PC-3 (cell line): ENCODE data around the gene TIMP3. TPM values are rescaled to one million over a fixed set of nuclear protein-coding genes. Genes with fewer than 3 reads are reported as not detected.

Experiments used
- ATAC-seq: fragments of 200-7000 bp; cut with Tn5 transposase; 2 replicates; pipeline ENCODE4 v1.9.1; 2020; ENCODE audit warnings: mild to moderate bottlenecking, moderate library complexity
- BruUV-seq: library from RNA; stranded (reverse); fragments of 400-500 nt; replicated peaks from 2 replicates; lab custom pipeline; 2021; lab: Mats Ljungman, UMichigan
- CTCF ChIA-PET: fragments of 300-600 bp; sonication (Branson Sonifier 250); formaldehyde crosslinking; loops from one replicate; lab custom pipeline; 2022; ENCODE audit warnings: antibody characterized with exemption; lab: Charles Lee
- POLR2A ChIA-PET: fragments of 300-600 bp; sonication (Branson Sonifier 250); formaldehyde crosslinking; loops from one replicate; lab custom pipeline; 2022; ENCODE audit warnings: antibody characterized with exemption; ENCODE audit not compliant: unreplicated experiment; lab: Charles Lee
- DNase-seq: peaks from one replicate; pipeline ENCODE4 v3.0.0-alpha.2; 2015
- H2AFZ ChIP-seq: fragments of 300-600 bp; sonication (generic); 2 replicates; pipeline ENCODE4 v1.6.0; 2016; ENCODE audit warnings: antibody characterized with exemption, low read length
- H3F3A ChIP-seq: fragments of 300-600 bp; sonication (generic); one replicate; pipeline ENCODE4 v1.6.0; 2017; ENCODE audit warnings: antibody characterized with exemption, low read length, control low read depth, mild to moderate bottlenecking; ENCODE audit not compliant: unreplicated experiment
- H3K27ac ChIP-seq: fragments of 300-600 bp; sonication (generic); 2 replicates; pipeline ENCODE4 v1.5.1; 2016; ENCODE audit warnings: mild to moderate bottlenecking, low read length
- H3K27me3 ChIP-seq: fragments of 300-600 bp; sonication (generic); 2 replicates; pipeline ENCODE4 v1.6.1; 2016; ENCODE audit warnings: low read length, mixed read lengths
- H3K36me3 ChIP-seq: fragments of 300-600 bp; sonication (generic); 2 replicates; pipeline ENCODE4 v1.6.1; 2016; ENCODE audit warnings: low read depth, mixed run types, low read length, mixed read lengths
- H3K4me1 ChIP-seq: fragments of 300-600 bp; sonication (generic); 2 replicates; pipeline ENCODE4 v1.5.1; 2016; ENCODE audit warnings: low read length; ENCODE audit not compliant: insufficient read depth
- H3K4me2 ChIP-seq: fragments of 300-600 bp; sonication (generic); 2 replicates; pipeline ENCODE4 v1.6.0; 2016; ENCODE audit warnings: low read length
- H3K4me3 ChIP-seq: fragments of 300-600 bp; sonication (generic); 2 replicates; pipeline ENCODE4 v1.5.1; 2016; ENCODE audit warnings: mild to moderate bottlenecking, low read length, mixed read lengths
- H3K79me2 ChIP-seq: fragments of 300-600 bp; sonication (generic); 2 replicates; pipeline ENCODE4 v1.6.1; 2017; ENCODE audit warnings: low read length, mixed read lengths
- H3K9ac ChIP-seq: fragments of 300-600 bp; sonication (generic); 2 replicates; pipeline ENCODE4 v1.6.0; 2016; ENCODE audit warnings: mild to moderate bottlenecking, low read length
- H3K9me2 ChIP-seq: fragments of 300-600 bp; sonication (generic); replicated peaks from 2 replicates; pipeline ENCODE4 v1.6.1; 2016; ENCODE audit warnings: mixed run types, low read length, mixed read lengths
- H3K9me3 ChIP-seq: fragments of 300-600 bp; sonication (generic); 2 replicates; pipeline ENCODE4 v1.6.1; 2016; ENCODE audit warnings: low read length, mixed read lengths
- H4K20me1 ChIP-seq: fragments of 300-600 bp; sonication (generic); 2 replicates; pipeline ENCODE4 v1.6.1; 2016; ENCODE audit warnings: low read length, mixed read lengths
- EZH2 ChIP-seq: fragments of 300-600 bp; sonication (generic); IDR thresholded peaks from one replicate; pipeline ENCODE4 v1.6.1; 2017; ENCODE audit warnings: antibody characterized with exemption, mild to moderate bottlenecking, low read length; ENCODE audit not compliant: unreplicated experiment
- EZH2phosphoT487 ChIP-seq: fragments of 300-600 bp; sonication (generic); IDR thresholded peaks from 2 replicates; pipeline ENCODE4 v1.6.1; 2018; ENCODE audit warnings: mild to moderate bottlenecking, antibody characterized with exemption, low read length, borderline replicate concordance
- intact Hi-C: fragments of 100-400 bp; cut with micrococcal nuclease; formaldehyde crosslinking; loops from 2 replicates; pipeline ENCODE4 v1.9.0; 2023
- total RNA-seq: library from RNA; depleted of rRNA; stranded (reverse); fragments of >200 nt; gene quantifications from 2 replicates; pipeline ENCODE4 v1.2.3, GENCODE V29; 2014
- TF ChIP-seq, protein P1 (sequence below): fragments of 300-600 bp; sonication (generic); conservative IDR thresholded peaks from 2 replicates; pipeline ENCODE4 v1.5.1; 2017; ENCODE audit warnings: antibody characterized with exemption, low read depth, mild to moderate bottlenecking, low read length

The TIMP3 gene
- total RNA-seq, 1 experiment from 2014 or later, result not detected

DNA sequence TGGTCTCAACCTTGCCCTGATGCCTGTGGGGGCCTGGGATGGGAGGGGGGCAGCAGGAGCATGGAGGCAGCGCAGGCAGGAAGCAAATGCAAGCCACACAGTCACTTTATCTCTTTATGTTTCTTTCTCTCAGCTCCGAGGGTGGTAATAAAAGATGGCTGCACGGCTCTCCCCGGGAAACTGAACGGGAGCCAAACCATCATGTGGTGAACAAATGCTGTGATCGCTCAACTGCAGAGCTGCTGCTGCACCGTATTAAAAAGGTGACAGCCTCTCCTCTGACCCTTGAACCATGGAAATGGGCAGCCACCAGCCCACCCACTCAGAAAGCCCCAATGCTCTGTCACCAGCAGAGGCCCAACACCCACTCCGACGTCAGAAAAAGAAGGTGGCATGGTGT lies 110.0 kb downstream of the TIMP3 start:
- no peaks in the 10 kb centered on the region for H4K20me1 ChIP-seq
- CTCF ChIA-PET, result no interaction called here
- BruUV-seq, result no TSS peak

More for the DNA sequence above, 110.0 kb downstream of the TIMP3 start:
- no peak overlapping the region for H3K27ac ChIP-seq
- H3K79me2 ChIP-seq, result no peaks in the 10 kb centered on the region
- no peak overlapping the region for H3K4me3 ChIP-seq
- H3K9me2 ChIP-seq, result no peaks in the 10 kb centered on the region
- ATAC-seq, result no peak
- H3K27me3 ChIP-seq, result no peaks in the 10 kb centered on the region
- no peaks in the 10 kb centered on the region for H3K4me1 ChIP-seq
- no peak for TF ChIP-seq EZH2phosphoT487
- no peak for TF ChIP-seq EZH2
- TF ChIP-seq, protein P1, sequence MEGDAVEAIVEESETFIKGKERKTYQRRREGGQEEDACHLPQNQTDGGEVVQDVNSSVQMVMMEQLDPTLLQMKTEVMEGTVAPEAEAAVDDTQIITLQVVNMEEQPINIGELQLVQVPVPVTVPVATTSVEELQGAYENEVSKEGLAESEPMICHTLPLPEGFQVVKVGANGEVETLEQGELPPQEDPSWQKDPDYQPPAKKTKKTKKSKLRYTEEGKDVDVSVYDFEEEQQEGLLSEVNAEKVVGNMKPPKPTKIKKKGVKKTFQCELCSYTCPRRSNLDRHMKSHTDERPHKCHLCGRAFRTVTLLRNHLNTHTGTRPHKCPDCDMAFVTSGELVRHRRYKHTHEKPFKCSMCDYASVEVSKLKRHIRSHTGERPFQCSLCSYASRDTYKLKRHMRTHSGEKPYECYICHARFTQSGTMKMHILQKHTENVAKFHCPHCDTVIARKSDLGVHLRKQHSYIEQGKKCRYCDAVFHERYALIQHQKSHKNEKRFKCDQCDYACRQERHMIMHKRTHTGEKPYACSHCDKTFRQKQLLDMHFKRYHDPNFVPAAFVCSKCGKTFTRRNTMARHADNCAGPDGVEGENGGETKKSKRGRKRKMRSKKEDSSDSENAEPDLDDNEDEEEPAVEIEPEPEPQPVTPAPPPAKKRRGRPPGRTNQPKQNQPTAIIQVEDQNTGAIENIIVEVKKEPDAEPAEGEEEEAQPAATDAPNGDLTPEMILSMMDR, result no peak
- no peaks in the 10 kb centered on the region for H3K36me3 ChIP-seq
- intact Hi-C loops, result no loop called here
- H3K9ac ChIP-seq, result no peak overlapping the region
- no peak overlapping the region for H3K4me2 ChIP-seq
- no peak for DNase-seq
- H2AFZ ChIP-seq, result no peak overlapping the region
- no peaks in the 10 kb centered on the region for H3F3A ChIP-seq
- POLR2A ChIA-PET, result no interaction called here
- H3K9me3 ChIP-seq, result no peaks in the 10 kb centered on the region
